ENCODE data around the gene SMPDL3A. TPM values are rescaled to one million over a fixed set of nuclear protein-coding genes. Genes with fewer than 3 reads are reported as not detected.

Gene SMPDL3A
- total and polyA plus RNA-seq, 2 experiments from 2014 or later = 115 to 126 TPM

- 9% methylated on average over 1 of the region's 1 CpG for WGBS (ENCODE audit: low lambda C conversion rate, missing lambda C conversion rate)
- no peaks in the 10 kb centered on the region for H3K9me2 ChIP-seq (replicated peaks; ENCODE audit: insufficient read depth)
Measured at GRCh38 chr6:122770835-122771601, 18.0 kb upstream of the SMPDL3A start.

GRCh38 chr6:122772724-122773415 is 16.2 kb upstream of the SMPDL3A start:
- no peaks in the 10 kb centered on the region for H3K79me2 ChIP-seq
- DNase-seq (ENCODE audit: low spot score) = peak; percentile 28
- no peaks in the 10 kb centered on the region for H4K20me1 ChIP-seq (ENCODE audit: insufficient read depth, poor library complexity, severe bottlenecking)
- H3K9me3 ChIP-seq (ENCODE audit: low read depth) = no peaks in the 10 kb centered on the region
- H3K4me1 ChIP-seq (ENCODE audit: insufficient read depth) = peaks cover 21% of the 10 kb centered on the region
- no peak overlapping the region for H3K4me3 ChIP-seq
- 54% methylated on average over 3 of the region's 3 CpGs for WGBS (ENCODE audit: low lambda C conversion rate, missing lambda C conversion rate)
- no peaks in the 10 kb centered on the region for H3K9me2 ChIP-seq (replicated peaks; ENCODE audit: insufficient read depth)
- peak overlapping the region; percentile 58 for H3K27ac ChIP-seq
- H2AFZ ChIP-seq = no peak overlapping the region
- TF ChIP-seq EZH2phosphoT487 (IDR thresholded peaks at IDR 0.05; ENCODE audit: low read depth, severe bottlenecking, unreplicated experiment) (no peak), EZH2 (IDR thresholded peaks at IDR 0.05; ENCODE audit: borderline replicate concordance) (no peak), CTCF (IDR thresholded peaks at IDR 0.05; ENCODE audit: poor library complexity) (no peak)
- H3K4me2 ChIP-seq = peak overlapping the region; percentile 13
- no peaks in the 10 kb centered on the region for H3K36me3 ChIP-seq (replicated peaks; ENCODE audit: insufficient read depth, low read depth)
- H3K27me3 ChIP-seq = no peaks in the 10 kb centered on the region

More at GRCh38 chr6:122770835-122771601, 18.0 kb upstream of the SMPDL3A start:
- no peaks in the 10 kb centered on the region for H3K9me3 ChIP-seq (ENCODE audit: low read depth)
- TF ChIP-seq CTCF (IDR thresholded peaks at IDR 0.05; ENCODE audit: poor library complexity) (peak; percentile 11), EZH2 (IDR thresholded peaks at IDR 0.05; ENCODE audit: borderline replicate concordance) (no peak), EZH2phosphoT487 (IDR thresholded peaks at IDR 0.05; ENCODE audit: low read depth, severe bottlenecking, unreplicated experiment) (no peak)
- H3K4me2 ChIP-seq = peak overlapping the region; percentile 48
- peaks cover 21% of the 10 kb centered on the region for H3K4me1 ChIP-seq (ENCODE audit: insufficient read depth)
- no peaks in the 10 kb centered on the region for H3K79me2 ChIP-seq
- no peaks in the 10 kb centered on the region for H3K27me3 ChIP-seq
- DNase-seq (ENCODE audit: low spot score) = peak; percentile 20
- no peak overlapping the region for H2AFZ ChIP-seq
- H4K20me1 ChIP-seq (ENCODE audit: insufficient read depth, poor library complexity, severe bottlenecking) = no peaks in the 10 kb centered on the region
- peak overlapping the region; percentile 10 for H3K27ac ChIP-seq
- H3K4me3 ChIP-seq = no peak overlapping the region
- no peaks in the 10 kb centered on the region for H3K36me3 ChIP-seq (replicated peaks; ENCODE audit: insufficient read depth, low read depth)

- no peaks in the 10 kb centered on the region for H3K9me2 ChIP-seq (replicated peaks; ENCODE audit: insufficient read depth)
- no peaks in the 10 kb centered on the region for H4K20me1 ChIP-seq (ENCODE audit: insufficient read depth, poor library complexity, severe bottlenecking)
- no peak overlapping the region for H3K27ac ChIP-seq
- TF ChIP-seq CTCF (IDR thresholded peaks at IDR 0.05; ENCODE audit: poor library complexity) (no peak), EZH2phosphoT487 (IDR thresholded peaks at IDR 0.05; ENCODE audit: low read depth, severe bottlenecking, unreplicated experiment) (no peak), EZH2 (IDR thresholded peaks at IDR 0.05; ENCODE audit: borderline replicate concordance) (no peak)
- H3K4me3 ChIP-seq = no peak overlapping the region
- no peak overlapping the region for H2AFZ ChIP-seq
- no peaks in the 10 kb centered on the region for H3K79me2 ChIP-seq
- no peak for DNase-seq (ENCODE audit: low spot score)
- H3K27me3 ChIP-seq = no peaks in the 10 kb centered on the region
- H3K4me1 ChIP-seq (ENCODE audit: insufficient read depth) = peaks cover 15% of the 10 kb centered on the region
- no peaks in the 10 kb centered on the region for H3K9me3 ChIP-seq (ENCODE audit: low read depth)
- H3K36me3 ChIP-seq (replicated peaks; ENCODE audit: insufficient read depth, low read depth) = no peaks in the 10 kb centered on the region
- no peak overlapping the region for H3K4me2 ChIP-seq
Measured at GRCh38 chr6:122775975-122776374, 13.1 kb upstream of the SMPDL3A start.
